ENCODE measurements around the gene KIF26B. TPM values are rescaled to one million over a fixed set of nuclear protein-coding genes. Genes with fewer than 3 reads are reported as not detected.
A peak's percentile ranks its signal among the peaks of the same experiment; 100 is the strongest.

Gene KIF26B
- polyA plus RNA-seq, 5 donors = 3.5 to 8.5 (median 5.1) TPM

DNA sequence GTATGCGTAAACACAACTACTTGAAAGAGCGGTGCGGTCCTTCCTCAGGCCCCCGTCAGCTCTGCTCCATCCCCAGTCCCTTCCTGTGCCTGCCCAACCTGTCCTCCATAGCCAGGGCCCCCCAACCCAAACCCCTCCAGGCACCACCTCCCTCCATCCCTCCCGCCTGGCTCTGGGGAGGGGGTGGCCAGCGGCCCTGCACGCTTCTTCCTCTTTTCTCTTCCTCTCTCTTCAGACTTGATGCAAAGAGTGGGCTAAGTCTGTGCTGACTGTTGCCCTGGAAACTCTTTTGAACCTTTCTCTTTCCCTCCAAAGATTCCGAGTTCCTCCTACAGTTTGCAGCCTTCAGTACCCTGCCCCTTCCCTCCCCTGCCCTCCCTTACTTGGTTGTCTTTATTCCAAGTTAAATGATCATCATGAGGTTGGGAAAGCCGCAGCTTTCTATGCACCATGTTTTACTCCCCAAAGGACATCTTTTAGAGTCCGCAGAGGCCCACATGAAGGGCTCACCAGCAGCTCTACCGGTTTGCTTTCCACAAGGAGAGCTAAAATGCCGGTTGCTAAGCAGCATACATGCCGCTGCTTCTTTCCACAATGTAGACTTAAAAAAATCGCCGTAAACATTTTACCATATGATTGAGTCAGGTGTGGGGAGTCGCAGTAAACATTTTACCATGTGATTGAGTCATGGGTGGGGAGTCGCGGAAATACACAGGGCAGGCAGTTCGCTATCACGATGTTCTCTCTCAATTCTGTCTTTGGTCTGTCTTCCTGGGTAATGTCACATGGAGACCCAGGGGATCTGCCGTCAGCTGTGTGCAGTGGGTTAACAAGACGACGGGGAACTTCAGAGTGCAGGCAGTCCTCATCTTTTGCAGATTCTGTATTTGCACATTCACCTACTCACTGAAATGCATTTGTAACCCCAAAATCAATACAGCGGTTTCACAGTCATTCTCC, 525.3 kb downstream of the KIF26B start:
- DNase-seq = no peak

DNA sequence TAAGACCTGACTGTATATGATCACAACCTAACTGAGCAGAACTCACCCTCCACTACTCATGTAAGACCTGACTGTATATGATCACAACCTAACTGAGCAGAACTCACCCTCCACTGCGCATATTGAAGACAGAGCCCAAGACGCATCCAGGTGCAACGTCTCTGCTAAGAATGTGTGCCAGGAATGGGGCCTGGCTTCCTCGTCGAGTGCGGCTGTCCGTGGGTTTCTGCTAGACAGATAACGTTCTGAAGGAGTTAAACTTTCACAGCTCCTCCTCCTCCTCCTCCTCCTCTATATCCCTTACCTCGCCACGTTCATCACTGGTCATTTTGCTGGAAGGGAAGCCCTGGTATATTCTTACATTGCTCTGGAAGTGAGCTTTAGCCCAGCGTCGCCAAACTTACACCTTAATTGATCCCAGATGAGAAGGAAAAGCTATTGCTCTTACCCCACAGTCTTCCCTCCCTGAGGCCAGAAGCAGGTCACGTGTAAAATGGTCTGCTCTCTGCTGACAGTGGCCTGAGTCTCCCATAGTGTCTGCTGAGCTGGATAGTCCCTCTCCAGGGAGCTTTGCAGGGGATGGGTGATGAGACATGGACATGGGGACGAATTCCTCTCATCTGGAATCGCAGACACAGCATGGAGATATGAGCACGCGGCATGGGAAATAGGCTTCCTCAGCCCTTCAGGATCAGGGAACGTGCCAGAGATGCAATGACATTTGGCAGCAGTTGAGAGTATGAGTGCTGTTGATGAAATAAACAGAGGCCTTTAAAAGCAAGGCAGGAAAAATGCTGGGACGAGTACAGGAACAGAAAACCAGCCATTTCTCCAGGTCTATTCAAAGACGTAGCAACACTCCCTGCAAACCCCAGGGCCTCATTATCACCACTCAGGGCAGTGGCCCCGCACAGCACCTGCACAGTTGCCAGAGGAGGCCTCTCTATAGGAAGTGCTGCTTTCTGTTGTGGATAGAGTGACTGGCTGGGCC, 528.1 kb downstream of the KIF26B start:
- DNase-seq = peak; percentile 74 to 79

DNA sequence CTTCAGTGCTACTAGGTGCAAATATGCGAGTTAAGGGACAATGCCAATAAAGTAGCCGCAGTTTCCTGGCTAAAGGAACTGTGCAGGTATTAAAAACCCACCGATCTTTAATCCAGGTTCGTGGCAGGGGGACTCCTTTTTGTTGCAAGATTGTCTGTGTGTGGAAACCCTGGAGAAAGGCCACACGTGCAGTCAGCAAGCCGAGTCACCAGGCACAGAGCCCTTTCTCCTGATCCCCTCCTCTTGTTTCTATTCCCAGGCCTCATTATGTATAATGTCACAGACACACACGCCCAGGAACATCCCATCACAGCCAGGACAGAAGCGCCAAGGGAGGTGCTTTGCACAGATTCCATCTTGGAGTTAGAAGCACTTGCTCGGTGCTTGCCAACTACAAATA, 528.9 kb downstream of the KIF26B start:
- peak; percentile 21 to 39 for DNase-seq

DNA sequence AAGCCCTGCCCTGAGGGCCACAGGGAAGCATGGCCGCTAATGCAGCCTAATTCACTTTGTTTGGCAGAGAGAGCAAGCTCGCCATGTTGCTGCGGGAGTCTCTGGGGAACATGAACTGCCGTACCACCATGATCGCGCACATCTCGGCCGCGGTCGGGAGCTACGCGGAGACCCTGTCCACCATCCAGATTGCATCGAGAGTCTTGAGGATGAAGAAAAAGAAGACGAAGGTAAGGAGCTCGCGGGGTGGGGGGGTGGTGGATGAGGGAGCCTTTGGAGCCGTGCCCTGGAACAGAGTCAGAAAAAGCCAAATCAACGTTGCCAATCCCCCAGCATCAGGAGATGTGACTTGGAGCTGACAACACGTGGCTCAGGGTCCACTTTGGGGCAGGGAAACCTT, 529.4 kb downstream of the KIF26B start:
- no peak for DNase-seq

DNA sequence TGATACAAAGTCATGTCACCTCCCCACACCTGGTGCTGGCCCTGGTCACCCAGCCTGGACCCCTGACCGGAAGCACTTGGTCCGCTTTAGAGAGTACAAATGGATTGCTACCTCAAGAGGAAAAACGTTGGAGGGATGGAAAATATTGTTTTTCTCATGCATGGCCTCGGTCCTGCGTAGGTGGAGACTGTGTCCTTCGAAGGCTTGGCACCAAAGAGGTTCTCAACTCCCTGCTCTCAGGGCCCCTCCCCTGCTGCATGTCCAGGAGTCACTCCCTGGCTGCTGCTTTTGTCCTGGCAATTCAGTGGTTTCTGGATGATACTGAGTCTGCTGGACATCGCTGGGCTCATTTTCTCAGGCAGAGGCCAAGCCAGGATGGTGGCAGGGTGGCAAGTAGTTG, 529.8 kb downstream of the KIF26B start:
- DNase-seq = no peak

DNA sequence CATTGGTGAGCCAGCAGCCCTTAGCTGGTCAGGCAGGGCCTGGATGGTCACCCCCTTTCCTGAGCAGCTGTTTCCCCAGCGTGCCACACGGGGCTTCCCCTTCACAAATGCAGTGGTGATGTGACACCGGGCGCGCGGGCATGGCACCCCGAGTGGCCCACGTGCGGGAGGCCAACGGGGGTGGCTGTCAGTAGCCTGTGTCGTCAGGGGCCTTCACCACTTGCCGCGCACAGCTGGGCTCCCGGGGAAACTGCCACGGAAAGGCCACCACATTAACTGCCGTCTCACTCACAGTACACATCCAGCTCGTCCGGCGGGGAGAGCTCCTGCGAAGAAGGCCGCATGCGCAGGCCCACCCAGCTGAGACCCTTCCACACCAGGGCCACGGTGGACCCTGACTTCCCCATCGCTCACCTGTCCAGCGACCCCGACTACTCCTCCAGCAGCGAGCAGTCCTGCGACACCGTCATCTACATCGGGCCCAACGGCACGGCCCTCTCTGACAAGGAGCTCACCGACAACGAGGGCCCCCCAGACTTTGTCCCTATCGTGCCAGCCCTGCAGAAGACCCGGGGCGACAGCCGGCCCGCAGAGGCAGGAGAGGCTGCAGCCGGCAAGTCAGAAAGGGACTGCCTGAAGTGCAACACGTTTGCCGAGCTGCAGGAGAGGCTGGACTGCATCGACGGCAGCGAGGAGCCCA, 530.5 kb downstream of the KIF26B start:
- DNase-seq = no peak

DNA sequence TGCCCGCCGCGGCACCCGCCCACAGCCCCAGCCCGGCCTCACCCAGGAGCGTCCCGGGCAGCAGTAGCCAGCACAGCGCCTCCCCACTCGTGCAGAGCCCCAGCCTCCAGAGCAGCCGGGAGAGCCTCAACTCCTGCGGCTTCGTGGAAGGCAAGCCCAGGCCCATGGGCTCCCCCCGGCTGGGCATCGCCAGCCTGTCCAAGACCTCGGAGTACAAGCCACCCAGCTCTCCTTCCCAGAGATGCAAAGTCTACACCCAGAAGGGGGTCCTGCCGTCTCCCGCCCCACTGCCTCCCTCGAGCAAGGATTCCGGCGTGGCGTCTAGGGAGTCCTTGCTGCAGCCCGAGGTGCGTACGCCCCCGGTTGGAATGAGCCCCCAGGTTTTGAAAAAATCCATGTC, 531.2 kb downstream of the KIF26B start:
- no peak for DNase-seq

DNA sequence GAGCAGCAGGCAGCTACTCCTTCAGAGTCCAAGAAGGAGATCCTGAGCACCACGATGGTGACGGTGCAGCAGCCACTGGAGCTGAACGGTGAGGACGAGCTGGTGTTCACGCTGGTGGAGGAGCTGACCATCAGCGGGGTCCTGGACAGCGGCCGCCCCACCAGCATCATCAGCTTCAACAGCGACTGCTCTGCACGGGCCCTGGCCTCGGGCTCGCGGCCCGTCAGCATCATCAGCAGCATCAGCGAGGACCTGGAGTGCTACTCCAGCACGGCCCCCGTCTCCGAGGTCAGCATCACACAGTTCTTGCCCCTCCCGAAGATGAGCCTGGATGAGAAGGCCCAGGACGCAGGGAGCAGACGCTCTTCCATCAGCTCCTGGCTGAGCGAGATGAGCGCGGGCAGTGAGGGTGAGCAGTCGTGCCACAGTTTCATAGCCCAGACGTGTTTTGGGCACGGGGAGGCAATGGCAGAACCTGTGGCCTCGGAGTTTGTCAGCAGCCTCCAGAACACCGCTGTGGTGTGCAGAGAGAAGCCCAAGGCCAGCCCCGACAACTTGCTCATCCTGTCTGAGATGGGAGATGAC, 531.8 kb downstream of the KIF26B start:
- no peak for DNase-seq

DNA sequence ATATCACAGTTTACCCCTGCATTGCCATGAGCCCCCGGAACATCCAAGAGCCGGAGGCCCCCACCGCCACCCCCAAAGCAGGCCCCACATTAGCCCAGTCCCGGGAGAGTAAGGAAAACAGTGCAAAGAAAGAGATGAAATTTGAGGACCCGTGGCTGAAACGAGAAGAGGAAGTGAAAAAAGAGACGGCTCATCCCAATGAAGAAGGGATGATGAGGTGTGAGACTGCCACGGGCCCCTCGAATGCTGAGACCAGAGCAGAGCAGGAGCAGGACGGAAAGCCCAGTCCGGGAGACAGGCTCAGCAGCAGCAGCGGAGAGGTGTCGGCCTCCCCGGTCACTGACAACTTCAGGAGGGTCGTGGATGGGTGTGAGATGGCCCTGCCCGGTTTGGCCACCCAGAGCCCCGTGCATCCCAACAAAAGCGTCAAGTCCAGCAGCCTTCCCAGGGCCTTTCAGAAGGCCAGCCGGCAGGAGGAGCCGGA, 532.4 kb downstream of the KIF26B start:
- peak in 1 of 2 donors; percentile 11 for DNase-seq

DNA sequence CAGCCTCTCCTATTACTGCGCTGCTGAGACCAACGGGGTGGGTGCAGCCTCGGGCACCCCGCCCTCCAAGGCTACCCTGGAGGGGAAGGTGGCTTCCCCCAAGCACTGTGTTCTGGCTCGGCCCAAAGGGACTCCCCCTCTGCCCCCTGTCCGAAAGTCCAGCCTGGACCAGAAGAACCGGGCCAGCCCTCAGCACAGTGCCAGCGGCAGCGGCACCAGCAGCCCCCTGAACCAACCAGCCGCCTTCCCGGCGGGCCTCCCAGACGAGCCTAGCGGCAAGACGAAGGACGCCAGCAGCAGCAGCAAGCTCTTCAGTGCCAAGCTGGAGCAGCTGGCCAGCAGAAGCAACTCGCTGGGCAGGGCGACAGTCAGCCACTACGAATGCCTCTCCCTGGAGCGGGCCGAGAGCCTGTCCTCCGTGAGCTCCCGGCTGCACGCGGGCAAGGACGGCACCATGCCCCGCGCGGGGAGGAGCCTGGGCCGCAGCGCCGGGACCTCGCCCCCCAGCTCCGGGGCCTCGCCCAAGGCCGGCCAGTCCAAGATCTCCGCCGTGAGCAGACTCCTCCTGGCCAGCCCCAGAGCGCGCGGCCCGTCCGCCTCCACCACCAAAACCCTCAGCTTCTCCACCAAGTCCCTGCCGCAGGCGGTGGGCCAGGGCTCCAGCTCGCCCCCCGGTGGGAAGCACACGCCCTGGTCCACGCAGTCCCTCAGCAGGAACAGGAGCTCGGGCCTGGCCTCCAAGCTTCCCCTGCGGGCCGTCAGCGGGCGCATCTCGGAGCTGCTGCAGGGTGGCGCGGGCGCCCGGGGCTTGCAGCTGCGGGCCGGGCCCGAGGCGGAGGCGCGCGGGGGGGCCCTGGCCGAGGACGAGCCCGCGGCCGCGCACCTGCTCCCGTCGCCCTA, 533.1 kb downstream of the KIF26B start:
- peak in 1 of 2 donors; percentile 37 for DNase-seq

DNA sequence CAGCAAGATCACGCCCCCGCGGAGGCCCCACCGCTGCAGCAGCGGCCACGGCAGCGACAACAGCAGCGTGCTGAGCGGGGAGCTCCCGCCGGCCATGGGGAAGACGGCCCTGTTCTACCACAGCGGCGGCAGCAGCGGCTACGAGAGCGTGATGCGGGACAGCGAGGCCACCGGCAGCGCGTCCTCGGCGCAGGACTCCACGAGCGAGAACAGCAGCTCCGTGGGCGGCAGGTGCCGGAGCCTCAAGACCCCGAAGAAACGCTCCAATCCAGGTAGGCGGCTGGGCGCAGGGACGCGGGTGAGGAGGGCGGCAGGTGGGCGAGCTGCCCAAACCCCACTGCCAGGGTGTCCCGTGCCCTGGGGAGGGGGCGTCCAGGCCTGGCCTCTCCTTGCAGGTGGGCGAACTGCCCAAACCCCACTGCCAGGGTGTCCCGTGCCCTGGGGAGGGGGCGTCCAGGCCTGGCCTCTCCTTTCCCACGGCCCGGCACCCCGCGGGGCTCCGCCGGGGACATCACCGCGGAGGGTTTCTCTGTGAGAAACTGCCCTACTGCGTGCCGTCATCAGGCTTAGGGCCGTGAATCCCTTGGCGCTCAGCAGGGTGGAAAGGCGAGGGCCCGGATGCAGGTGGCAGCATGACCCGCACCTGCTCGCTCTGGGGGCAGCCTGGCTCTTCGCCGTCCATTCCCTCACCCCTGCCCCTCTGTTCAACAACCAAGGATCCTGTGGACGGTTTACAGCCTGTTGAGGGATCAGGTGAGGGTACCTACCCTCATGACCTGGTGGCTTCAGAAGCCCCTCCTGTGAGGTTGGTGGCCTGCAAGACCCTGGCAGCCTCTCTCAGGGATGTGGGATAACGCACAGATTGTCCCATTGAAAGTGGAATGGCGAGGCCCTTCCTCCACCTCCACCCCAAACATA, 534.0 kb downstream of the KIF26B start:
- no peak for DNase-seq

DNA sequence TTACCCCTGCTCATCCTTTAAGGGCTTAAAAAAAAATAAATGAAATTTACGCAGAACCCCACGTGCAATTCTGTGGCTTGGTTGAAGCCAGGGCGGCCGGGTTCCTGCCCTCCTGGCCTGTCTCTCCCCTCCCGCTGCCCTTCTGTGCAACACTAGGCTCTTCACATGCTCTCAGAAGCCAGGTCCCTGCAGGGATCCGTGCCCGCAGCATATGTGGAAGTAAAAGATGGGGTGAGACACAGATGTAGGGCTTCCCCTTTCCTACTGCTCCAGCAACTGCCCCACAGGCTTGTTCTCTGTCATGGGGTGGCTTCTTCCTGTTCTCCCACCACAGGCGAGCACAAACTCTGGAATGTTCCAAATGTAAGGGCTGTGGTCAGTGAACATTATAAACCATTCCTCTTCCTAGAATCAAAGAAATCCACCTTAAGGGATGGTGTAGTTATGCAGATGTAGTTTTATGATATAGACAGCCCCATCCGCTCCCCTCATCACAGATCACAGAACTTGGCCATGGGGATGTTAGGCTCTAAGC, 535.4 kb downstream of the KIF26B start:
- DNase-seq = no peak

DNA sequence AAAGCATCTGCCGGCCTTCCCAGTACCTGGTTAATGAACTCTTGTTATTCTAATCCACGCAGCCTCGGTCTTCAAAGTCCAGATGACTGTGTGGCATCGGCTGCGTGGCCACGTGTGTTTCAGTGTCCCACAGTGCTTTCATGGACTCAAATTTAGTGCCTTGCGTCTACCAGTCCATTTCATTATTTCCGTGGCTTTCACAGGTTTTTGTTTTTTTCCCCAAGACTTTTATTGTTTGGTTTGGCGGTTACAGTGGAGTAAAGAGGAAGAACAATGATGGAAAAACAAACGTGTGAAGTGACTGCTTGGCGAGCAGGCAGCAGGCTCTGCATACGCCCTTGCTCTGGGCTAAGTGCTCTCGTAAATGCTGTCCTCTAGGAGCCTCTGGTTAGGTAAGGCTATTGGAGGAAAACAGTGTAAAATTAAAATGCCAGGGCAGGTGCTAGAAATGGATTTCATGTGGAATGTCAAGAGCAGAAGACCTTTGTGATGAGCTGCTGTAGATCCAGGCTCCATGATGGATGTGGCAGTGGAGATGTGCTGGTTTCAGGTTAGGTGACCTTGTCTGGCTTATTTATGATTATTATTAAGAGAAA, 536.3 kb downstream of the KIF26B start:
- no peak for DNase-seq

DNA sequence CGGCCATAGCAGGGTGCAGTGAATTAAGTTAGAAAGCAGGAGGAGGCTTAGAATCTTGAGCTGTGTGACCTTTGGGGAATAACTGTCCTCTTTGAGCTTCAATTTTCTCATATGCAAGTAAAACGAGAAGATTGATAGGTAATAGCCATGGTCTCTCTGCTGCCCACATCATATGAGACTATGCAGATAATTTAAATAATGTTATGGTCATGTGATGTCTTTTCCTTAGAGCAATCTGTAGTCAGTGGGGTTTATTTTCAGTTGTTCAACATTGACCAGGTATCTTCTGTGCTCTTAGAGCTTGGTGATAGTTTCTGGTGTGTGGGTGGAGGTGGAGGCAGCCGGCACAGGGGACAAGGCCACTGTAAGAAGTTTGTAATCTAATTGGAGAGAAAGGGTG, 537.1 kb downstream of the KIF26B start:
- DNase-seq = no peak

DNA sequence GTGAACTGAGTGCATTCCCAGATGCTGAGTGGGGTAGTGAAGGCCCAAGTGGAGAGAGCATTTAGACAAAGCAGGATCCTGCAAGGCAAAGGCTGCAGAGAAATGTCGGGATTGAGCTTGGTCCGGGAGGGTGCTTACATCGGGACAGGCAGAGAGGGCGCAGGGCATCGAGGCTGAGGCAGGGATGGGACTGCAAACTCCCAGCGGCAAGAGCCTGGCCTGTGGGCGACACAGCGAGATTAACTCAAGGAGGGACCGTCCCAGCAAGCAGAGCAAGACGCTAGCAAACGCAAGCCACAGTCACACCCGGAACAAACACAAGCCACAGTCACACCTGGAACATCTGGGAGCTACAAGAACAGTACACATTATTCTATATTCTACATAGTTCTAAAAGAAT, 537.5 kb downstream of the KIF26B start:
- DNase-seq = no peak

DNA sequence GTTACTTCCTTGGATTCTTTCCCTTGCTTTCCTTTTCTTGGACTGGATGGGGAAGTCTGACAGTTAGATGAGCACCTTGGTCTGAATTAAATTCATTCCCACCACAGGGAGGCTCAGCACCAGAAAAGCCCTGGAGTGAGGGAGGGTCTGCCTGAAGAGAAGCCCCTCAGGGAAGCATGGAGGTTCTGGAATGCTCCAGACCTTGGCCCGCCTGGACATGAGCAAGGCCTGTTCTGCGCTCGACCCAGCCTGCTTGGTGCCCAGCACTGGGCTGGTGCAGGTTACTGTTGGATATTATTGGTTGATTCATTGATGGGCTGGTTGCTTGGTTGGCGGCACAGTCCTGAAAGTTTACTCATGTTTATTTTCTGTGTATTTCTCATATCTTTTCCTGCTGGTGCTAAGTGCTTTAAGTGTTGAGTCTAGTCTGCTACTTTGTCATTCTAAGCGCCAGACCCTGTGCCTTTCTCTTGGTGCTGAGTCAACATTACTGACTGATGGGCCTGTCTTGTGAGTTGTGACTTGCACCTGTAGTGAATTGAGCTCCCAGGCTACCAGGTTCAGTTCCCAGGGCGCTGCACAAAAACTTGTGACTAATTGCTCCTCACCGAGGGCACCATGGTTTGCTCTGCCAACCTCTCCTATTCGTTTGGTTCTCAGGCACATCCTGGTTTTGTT, 538.5 kb downstream of the KIF26B start:
- no peak for DNase-seq

DNA sequence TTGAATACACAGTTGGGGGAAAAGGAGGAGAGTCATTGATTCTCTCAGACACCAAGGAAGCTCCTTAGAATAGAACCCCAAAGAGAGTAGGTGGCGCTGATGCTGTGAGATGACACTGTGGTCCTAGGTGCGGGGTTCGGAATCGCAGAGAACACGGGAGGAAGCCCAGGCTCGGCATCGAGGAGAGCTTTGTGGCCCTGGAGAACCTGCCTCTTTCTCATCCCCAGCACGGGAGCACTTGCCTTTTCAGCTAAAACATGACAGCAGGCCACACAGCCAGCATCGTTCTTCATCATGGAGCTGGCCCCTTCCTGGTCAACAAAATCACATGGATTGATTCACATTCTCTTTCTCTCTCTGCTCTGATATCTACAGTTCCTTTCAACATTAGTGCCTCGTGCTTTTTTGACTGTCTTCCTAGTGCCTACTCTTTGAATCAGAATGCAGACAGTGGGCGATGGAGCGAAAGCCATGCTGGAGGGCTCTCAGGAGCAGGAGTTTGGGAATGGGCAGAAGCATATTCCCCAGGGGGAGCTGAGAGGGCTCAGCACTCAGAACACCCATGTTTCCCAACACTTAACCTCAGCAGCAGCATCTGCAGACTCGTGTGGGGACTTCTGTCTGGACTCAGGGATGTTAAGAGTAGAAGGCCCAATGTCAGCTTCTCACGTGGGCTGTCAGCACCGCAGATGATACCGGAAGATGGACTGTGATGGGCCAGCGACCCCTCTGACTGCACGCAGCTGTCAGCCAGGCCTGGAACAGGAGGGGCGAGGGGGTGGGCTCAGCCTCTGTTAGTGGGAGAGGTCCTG, 539.4 kb downstream of the KIF26B start:
- no peak for DNase-seq
